CD14-positive monocyte (primary cell): Measurements from ENCODE around the gene PLXNB3. TPM values are rescaled to one million over a fixed set of nuclear protein-coding genes. Genes with fewer than 3 reads are reported as not detected.

ENCODE experiments used
- DNase-seq, 3 donors: peaks; one replicate each; pipeline ENCODE4 v3.0.0-alpha.2; 2011 to 2022
- H2AFZ ChIP-seq: 2 replicates; pipeline ENCODE4 v1.6.0; 2012; ENCODE audit warnings: mild to moderate bottlenecking, low read depth, low read length, inconsistent platforms; ENCODE audit not compliant: insufficient read depth, poor library complexity, severe bottlenecking
- H3K27ac ChIP-seq, 2 donors: 1 replicate in 1 of 2; 2 replicates in 1 of 2; pipeline ENCODE4 v1.5.1; 2012 to 2013; ENCODE audit warnings: low read length in 2 of 2, control low read depth in 1 of 2, inconsistent platforms in 1 of 2, low read depth in 1 of 2, mild to moderate bottlenecking in 1 of 2
- H3K27me3 ChIP-seq, 2 donors: one replicate each; pipeline versions ENCODE4 v1.6.0 to v1.6.1; 2011 to 2013; ENCODE audit warnings: low read length in 2 of 2; ENCODE audit not compliant: control insufficient read depth in 2 of 2, insufficient read depth in 2 of 2
- H3K36me3 ChIP-seq, 2 donors: replicated peaks in 1 of 2; 1 replicate in 1 of 2; 2 replicates in 1 of 2; pipeline versions ENCODE4 v1.5.1 to v1.6.1; 2012 to 2013; ENCODE audit warnings: low read length in 2 of 2, control low read depth in 1 of 2, inconsistent platforms in 1 of 2, mild to moderate bottlenecking in 1 of 2; ENCODE audit not compliant: insufficient read depth in 2 of 2, control insufficient read depth in 1 of 2
- H3K4me1 ChIP-seq, 2 donors: 1 replicate in 1 of 2; 2 replicates in 1 of 2; pipeline versions ENCODE4 v1.5.1 to v1.6.1; 2012 to 2013; ENCODE audit warnings: low read length in 2 of 2, control low read depth in 1 of 2, inconsistent platforms in 1 of 2, mild to moderate bottlenecking in 1 of 2, moderate library complexity in 1 of 2; ENCODE audit not compliant: insufficient read depth in 2 of 2, control insufficient read depth in 1 of 2
- H3K4me2 ChIP-seq: replicated peaks from 2 replicates; pipeline ENCODE3; 2012; ENCODE audit warnings: low read length, moderate library complexity, mild to moderate bottlenecking; ENCODE audit not compliant: poor library complexity, severe bottlenecking; ENCODE audit errors: extremely low read depth
- H3K4me3 ChIP-seq, 3 experiments: fragments of 200-600 bp in 1 of 3; sonication (generic) in 1 of 3; replicated peaks in 1 of 3; 1 replicate in 2 of 3; 2 replicates in 1 of 3; pipeline ENCODE4 v1.5.1; 2011 to 2013; ENCODE audit warnings: low read length in 3 of 3, mild to moderate bottlenecking in 3 of 3, control low read depth in 2 of 3, low read depth in 2 of 3, inconsistent platforms in 1 of 3, moderate library complexity in 1 of 3
- H3K79me2 ChIP-seq: 2 replicates; pipeline ENCODE4 v1.6.0; 2012; ENCODE audit warnings: mild to moderate bottlenecking, control low read depth, inconsistent platforms, low read length, moderate library complexity; ENCODE audit not compliant: insufficient read depth
- H3K9ac ChIP-seq: 2 replicates; pipeline ENCODE4 v1.6.0; 2017; ENCODE audit warnings: low read length, mild to moderate bottlenecking; ENCODE audit not compliant: insufficient read depth, poor library complexity, severe bottlenecking
- H3K9me3 ChIP-seq, 2 donors: replicated peaks in 1 of 2; 1 replicate in 1 of 2; 2 replicates in 1 of 2; pipeline versions ENCODE4 v1.5.1 to v1.6.1; 2012 to 2013; ENCODE audit warnings: low read length in 2 of 2, control low read depth in 1 of 2; ENCODE audit not compliant: control insufficient read depth in 1 of 2, insufficient read depth in 1 of 2
- H4K20me1 ChIP-seq: 2 replicates; pipeline ENCODE4 v1.6.0; 2012; ENCODE audit warnings: mild to moderate bottlenecking, low read length, control low read depth, moderate library complexity; ENCODE audit not compliant: insufficient read depth
- H3K27ac Mint-ChIP-seq, 7 donors: one replicate each; pipeline ENCODE4 v1.8.0; 2020; ENCODE audit warnings: mild to moderate bottlenecking in 7 of 7, mixed read lengths in 7 of 7, moderate library complexity in 6 of 7, inconsistent platforms in 2 of 7
- H3K27me3 Mint-ChIP-seq, 3 donors: one replicate each; pipeline ENCODE4 v1.8.0; 2021 to 2022; ENCODE audit warnings: low read depth in 3 of 3, mild to moderate bottlenecking in 3 of 3, mixed read lengths in 3 of 3, moderate library complexity in 3 of 3, inconsistent platforms in 1 of 3
- H3K36me3 Mint-ChIP-seq, 2 donors: one replicate each; pipeline ENCODE4 v1.8.0; 2020; ENCODE audit warnings: mixed read lengths in 2 of 2, inconsistent platforms in 1 of 2, mild to moderate bottlenecking in 1 of 2
- H3K4me1 Mint-ChIP-seq: one replicate; pipeline ENCODE4 v1.8.0; 2020; ENCODE audit warnings: mild to moderate bottlenecking, mixed read lengths
- H3K4me3 Mint-ChIP-seq, 2 donors: one replicate each; pipeline ENCODE4 v1.8.0; 2020; ENCODE audit warnings: mild to moderate bottlenecking in 2 of 2, mixed read lengths in 2 of 2, moderate library complexity in 1 of 2
- H3K9me3 Mint-ChIP-seq, 7 donors: one replicate each; pipeline ENCODE4 v1.8.0; 2020 to 2022; ENCODE audit warnings: mixed read lengths in 7 of 7, mild to moderate bottlenecking in 6 of 7, moderate library complexity in 6 of 7, inconsistent platforms in 2 of 7
- CTCF ChIP-seq: fragments of 200-600 bp; IDR thresholded peaks from one replicate; pipeline ENCODE4 v1.8.0; 2022; ENCODE audit warnings: antibody characterized with exemption, mild to moderate bottlenecking
- WGBS: methylation state at CpG from one replicate; pipeline ENCODE4 v1.1.5; 2013; ENCODE audit warnings: missing lambda C conversion rate; ENCODE audit not compliant: insufficient coverage; 5-methylcytosine and 5-hydroxymethylcytosine counted together
- intact Hi-C, 2 donors: fragments of 100-400 bp; cut with micrococcal nuclease; formaldehyde crosslinking; loops; one replicate each; pipeline versions ENCODE4 v1.15.0 to v1.15.1; 2023
- polyA plus RNA-seq, 3 donors: library from polyadenylated mRNA; depleted of rRNA in 1 of 3; unstranded in 2 of 3; stranded (reverse) in 1 of 3; fragments of 300-500 nt in 2 of 3; fragments of >200 nt in 1 of 3; fragmentation: Illumina TruSeq in 2 of 3; gene quantifications; 1 replicate in 2 of 3; 2 replicates in 1 of 3; pipeline ENCODE4 v1.2.3, GENCODE V29; 2012 to 2021

The PLXNB3 gene
- polyA plus RNA-seq, 3 donors: not detected

DNA sequence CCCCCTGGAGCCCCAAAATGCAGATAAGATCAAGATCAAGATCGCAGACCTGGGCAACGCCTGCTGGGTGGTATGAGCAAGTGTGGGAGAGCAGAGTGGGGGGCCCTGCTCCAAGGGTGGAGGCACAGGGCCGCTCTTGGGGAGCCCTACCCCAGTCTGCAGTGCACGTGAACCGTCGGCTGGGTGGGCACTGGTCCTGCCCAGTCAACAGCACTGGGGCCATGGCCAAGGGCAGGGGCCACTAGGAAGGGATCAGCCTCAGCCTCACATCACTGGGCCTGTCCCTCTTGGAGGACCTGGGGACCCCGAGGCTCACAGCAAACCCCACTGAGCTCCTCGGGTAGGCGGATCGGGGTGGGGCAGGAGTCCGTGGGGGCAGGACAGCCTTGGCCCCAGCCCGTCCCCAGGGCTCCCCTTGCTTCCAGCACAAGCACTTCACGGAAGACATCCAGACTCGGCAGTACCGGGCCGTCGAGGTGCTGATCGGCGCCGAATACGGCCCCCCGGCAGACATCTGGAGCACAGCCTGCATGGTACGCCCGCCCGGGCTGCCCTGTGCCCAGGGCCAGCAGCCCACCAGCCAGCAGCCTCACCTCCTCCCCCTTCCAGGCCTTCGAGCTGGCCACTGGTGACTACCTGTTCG lies 20.4 kb downstream of the PLXNB3 start:
- no peak overlapping the region for H3K4me2 ChIP-seq
- no peaks in the 10 kb centered on the region for H3K4me1 Mint-ChIP-seq

DNA sequence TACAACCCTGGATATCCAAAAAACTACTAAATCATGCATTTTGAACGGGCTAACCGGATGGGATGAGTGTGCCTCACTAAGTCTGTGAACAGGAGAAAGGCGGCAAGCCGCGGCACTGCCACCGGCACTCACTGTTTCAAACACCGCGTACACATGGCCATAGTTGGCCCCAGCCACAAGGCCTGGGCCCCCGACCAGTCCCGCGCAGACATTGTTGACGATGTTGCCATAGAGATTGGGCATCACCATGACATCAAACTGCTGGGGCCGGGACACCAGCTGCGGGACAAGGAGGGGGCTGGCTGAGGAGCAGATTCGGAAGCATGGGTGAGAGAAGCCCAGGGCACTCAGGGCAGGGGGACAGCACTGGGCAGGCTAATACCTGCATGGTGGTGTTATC lies 22.6 kb downstream of the PLXNB3 start:
- Histone ChIP-seq H3K36me3 (peaks cover 54 to 62% of the 10 kb centered on the region in 2 donors), H3K9me3 (no peaks in the 10 kb centered on the region), H3K27me3 (peaks cover 0 to 6% of the 10 kb centered on the region in 2 donors), H3K4me1 (no peaks in the 10 kb centered on the region), H3K4me3 (no peak overlapping the region), H3K79me2 (peaks cover 14% of the 10 kb centered on the region), H3K9ac (no peak overlapping the region), H2AFZ (no peak overlapping the region), H3K27ac (no peak overlapping the region), H4K20me1 (peaks cover 41% of the 10 kb centered on the region), H3K4me2 (no peak overlapping the region)
- no peak for DNase-seq
- peaks cover 42 to 63% of the 10 kb centered on the region in 2 donors for H3K36me3 Mint-ChIP-seq
- no peak overlapping the region for H3K27ac Mint-ChIP-seq
- H3K9me3 Mint-ChIP-seq: peaks cover 0 to 2% (median 0%) of the 10 kb centered on the region in 7 donors
- 95% methylated on average over 12 of the region's 15 CpGs for WGBS
- intact Hi-C loops: no loop called here
- TF ChIP-seq CTCF: no peak
- no peak overlapping the region for H3K4me3 Mint-ChIP-seq
- peaks cover 0 to 13% (median 3%) of the 10 kb centered on the region in 3 donors for H3K27me3 Mint-ChIP-seq
- H3K4me1 Mint-ChIP-seq: no peaks in the 10 kb centered on the region

More for the DNA sequence above, 20.4 kb downstream of the PLXNB3 start:
- Histone ChIP-seq H3K4me1 (no peaks in the 10 kb centered on the region), H3K27me3 (peaks cover 0 to 23% of the 10 kb centered on the region in 2 donors), H3K27ac (no peak overlapping the region), H3K36me3 (peaks cover 39 to 42% of the 10 kb centered on the region in 2 donors), H3K9me3 (no peaks in the 10 kb centered on the region), H4K20me1 (peaks cover 20% of the 10 kb centered on the region), H3K79me2 (no peaks in the 10 kb centered on the region), H3K9ac (no peak overlapping the region), H3K4me3 (no peak overlapping the region), H2AFZ (no peak overlapping the region)
- Mint-ChIP-seq H3K4me3 (no peak overlapping the region), H3K27ac (peak overlapping the region in 1 of 7 donors; percentile 41), H3K27me3 (peaks cover 11 to 22% (median 18%) of the 10 kb centered on the region in 3 donors), H3K36me3 (peaks cover 32 to 45% of the 10 kb centered on the region in 2 donors), H3K9me3 (peaks cover 0 to 5% (median 0%) of the 10 kb centered on the region in 7 donors)
- 98% methylated on average over 8 of the region's 27 CpGs for WGBS
- intact Hi-C loops: no loop called here
- no peak for DNase-seq
- no peak for TF ChIP-seq CTCF
